BLaER1 treated with 17β-estradiol and CSF1 and Interleukin-3, amounts not matched to agents 10 nM and 100 nM (cell line): ENCODE results near the gene ANTKMT.
"Not testable (repeated sequence)": the region's sequence is repeated elsewhere in the genome, so short reads cannot be mapped to it uniquely, and the experiment has no call there.

Experiments used
- H3K27ac ChIP-seq, 11 experiments: shearing (Covaris generic); formaldehyde crosslinking; 2 replicates each; pipeline ENCODE4 v1.8.1; 2022
- H3K27me3 ChIP-seq, 11 experiments: shearing (Covaris generic); formaldehyde crosslinking; 2 replicates each; pipeline ENCODE4 v1.8.1; 2022
- H3K36me3 ChIP-seq, 11 experiments: shearing (Covaris generic); formaldehyde crosslinking; 2 replicates each; pipeline ENCODE4 v1.8.1; 2022
- H3K4me1 ChIP-seq, 10 experiments: shearing (Covaris generic); formaldehyde crosslinking; 2 replicates each; pipeline ENCODE4 v1.8.1; 2022
- H3K4me2 ChIP-seq, 11 experiments: shearing (Covaris generic); formaldehyde crosslinking; 2 replicates each; pipeline ENCODE4 v1.8.1; 2022
- H3K4me3 ChIP-seq, 10 experiments: shearing (Covaris generic); formaldehyde crosslinking; 2 replicates each; pipeline ENCODE4 v1.8.1; 2022
- H3K9ac ChIP-seq, 11 experiments: shearing (Covaris generic); formaldehyde crosslinking; 2 replicates each; pipeline ENCODE4 v1.8.1; 2022
- H3K9me3 ChIP-seq, 11 experiments: shearing (Covaris generic); formaldehyde crosslinking; replicated peaks in 1 of 11; 2 replicates each; pipeline ENCODE4 v1.8.1; 2022
- H4K20me1 ChIP-seq, 11 experiments: shearing (Covaris generic); formaldehyde crosslinking; 2 replicates each; pipeline ENCODE4 v1.8.1; 2022
- Cebpa-rat ChIP-seq, 11 experiments: shearing (Covaris generic); IDR thresholded peaks; 2 replicates each; pipeline ENCODE4 v1.8.1; 2022

Gene ANTKMT

DNA sequence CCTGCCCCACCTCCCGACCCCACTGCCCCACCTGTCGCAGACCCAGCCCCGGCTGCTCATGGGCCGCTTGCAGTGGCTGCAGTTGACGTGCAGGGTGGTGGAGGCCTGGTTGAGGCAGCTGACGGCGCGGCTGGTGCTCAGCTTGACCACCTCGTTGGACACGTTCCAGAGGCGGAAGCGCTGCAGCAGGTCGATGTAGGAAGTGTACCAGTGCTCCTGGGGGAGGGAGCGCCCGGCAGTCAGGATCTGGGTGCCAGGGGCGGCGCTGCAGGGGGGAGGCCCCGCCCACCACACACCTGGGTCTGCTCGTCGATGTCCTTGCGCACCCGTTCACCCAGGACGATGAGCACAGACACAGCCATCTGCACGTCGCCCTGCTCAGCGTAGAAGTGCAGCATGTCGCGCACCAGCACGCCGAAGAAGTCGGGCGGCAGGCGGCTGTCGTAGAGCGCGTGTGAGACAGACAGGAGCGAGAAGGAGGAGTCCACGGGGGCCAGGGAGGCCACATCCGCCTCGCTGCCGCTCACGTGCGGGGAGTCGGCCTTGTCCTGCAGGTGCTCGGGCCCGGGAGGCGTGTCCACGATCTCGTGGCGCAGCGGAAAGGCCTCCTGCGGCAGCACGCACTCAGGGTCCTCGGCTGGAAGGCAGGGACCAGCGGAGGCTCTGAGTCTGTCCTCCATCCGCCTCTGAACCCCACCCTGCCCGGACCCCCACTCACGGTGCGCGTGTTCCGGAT is 35.8 kb upstream of the ANTKMT start:
- peaks cover 26 to 55% (median 36%) of the 10 kb centered on the region in 11 experiments; a peak in 21 of 22 replicates for H4K20me1 ChIP-seq
- no peak overlapping the region for H3K27ac ChIP-seq
- peaks cover 52 to 75% (median 63%) of the 10 kb centered on the region in 10 experiments for H3K4me1 ChIP-seq
- H3K9ac ChIP-seq, result peak overlapping the region in 3 of 11 experiments; percentile 9 to 37 (median 36); a peak in 3 of 22 replicates
- H3K4me3 ChIP-seq, result peak overlapping the region in 3 of 10 experiments; percentile 11 to 96 (median 90); a peak in 3 of 20 replicates
- TF ChIP-seq Cebpa-rat (IDR thresholded peaks at IDR 0.05), result no peak
- H3K27me3 ChIP-seq, result no peaks in the 10 kb centered on the region
- H3K4me2 ChIP-seq, result peak overlapping the region; percentile 61 to 99 (median 98); a peak in 21 of 22 replicates
- H3K36me3 ChIP-seq, result peaks cover 33 to 60% (median 44%) of the 10 kb centered on the region in 11 experiments
- H3K9me3 ChIP-seq, result no peaks in the 10 kb centered on the region

- H3K4me3 ChIP-seq, result no peak overlapping the region
- H3K9ac ChIP-seq, result peak overlapping the region in 2 of 11 experiments; percentile 19 to 27; a peak in 1 of 22 replicates
- H3K36me3 ChIP-seq, result peaks cover 33 to 60% (median 44%) of the 10 kb centered on the region in 11 experiments
- peaks cover 0 to 3% (median 2%) of the 10 kb centered on the region in 11 experiments; a peak in 15 of 22 replicates for H3K27me3 ChIP-seq
- H3K9me3 ChIP-seq, result no peaks in the 10 kb centered on the region
- H3K4me2 ChIP-seq, result peak overlapping the region in 3 of 11 experiments; percentile 19 to 99 (median 95); a peak in 3 of 22 replicates
- H3K27ac ChIP-seq, result no peak overlapping the region
- H4K20me1 ChIP-seq, result peaks cover 24 to 49% (median 30%) of the 10 kb centered on the region in 11 experiments; a peak in 21 of 22 replicates
- H3K4me1 ChIP-seq, result peaks cover 55 to 82% (median 66%) of the 10 kb centered on the region in 10 experiments
- TF ChIP-seq Cebpa-rat (IDR thresholded peaks at IDR 0.05), result no peak
These were observed 35.0 kb upstream of the ANTKMT start for GRCh38 chr16:685967-686366.

DNA sequence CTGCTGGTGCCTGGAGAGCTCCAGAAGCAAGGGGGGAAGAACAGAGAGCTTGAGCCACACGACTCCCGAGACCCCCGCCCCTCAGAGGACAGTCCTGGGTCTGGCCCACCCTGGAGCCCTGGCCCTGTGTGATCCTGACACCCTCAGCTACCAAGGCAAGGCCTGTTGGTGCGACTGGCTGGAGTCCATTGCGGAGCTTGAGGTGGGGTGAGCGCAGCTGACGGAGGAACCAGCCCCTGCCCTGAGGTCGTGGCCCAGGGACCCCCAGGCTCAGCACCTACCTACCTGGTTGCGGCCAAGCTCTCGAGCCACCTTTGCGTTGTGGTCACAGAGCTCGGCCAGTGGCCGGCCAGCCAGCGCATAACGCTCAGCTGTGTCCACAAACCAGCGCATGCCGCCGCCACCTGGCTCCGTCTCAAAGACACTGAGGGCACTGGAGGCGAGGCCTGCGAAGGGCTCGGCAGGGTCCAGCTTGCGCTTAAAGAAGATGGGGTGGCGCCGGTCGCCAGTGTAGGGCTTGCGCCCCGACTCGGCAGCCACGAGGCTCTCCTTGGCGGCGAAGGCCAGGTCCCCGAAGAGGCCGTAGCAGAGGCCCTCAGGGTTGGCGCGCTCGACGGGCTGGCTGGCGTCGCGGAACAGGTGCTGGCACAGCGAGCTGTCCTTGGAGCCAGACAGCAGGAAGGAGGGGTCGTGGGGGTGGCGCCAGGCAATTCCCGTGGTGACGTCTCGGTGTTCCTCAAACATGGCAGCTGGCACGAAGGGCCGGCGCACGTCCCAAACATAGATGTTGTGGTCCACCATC is 34.3 kb upstream of the ANTKMT start:
- H3K9me3 ChIP-seq, result no peaks in the 10 kb centered on the region
- peaks cover 48 to 75% (median 59%) of the 10 kb centered on the region in 10 experiments for H3K4me1 ChIP-seq
- peak overlapping the region in 2 of 11 experiments; percentile 19 to 95; a peak in 1 of 22 replicates for H3K4me2 ChIP-seq
- no peak overlapping the region for H3K27ac ChIP-seq
- peaks cover 6 to 10% (median 9%) of the 10 kb centered on the region in 11 experiments; a peak in 21 of 22 replicates for H3K27me3 ChIP-seq
- H3K36me3 ChIP-seq, result peaks cover 27 to 55% (median 39%) of the 10 kb centered on the region in 11 experiments
- H3K4me3 ChIP-seq, result no peak overlapping the region
- peak overlapping the region in 1 of 11 experiments; percentile 19; a peak in 1 of 22 replicates for H3K9ac ChIP-seq
- H4K20me1 ChIP-seq, result peaks cover 17 to 42% (median 23%) of the 10 kb centered on the region in 11 experiments; a peak in 21 of 22 replicates
- TF ChIP-seq Cebpa-rat (IDR thresholded peaks at IDR 0.05), result no peak

DNA sequence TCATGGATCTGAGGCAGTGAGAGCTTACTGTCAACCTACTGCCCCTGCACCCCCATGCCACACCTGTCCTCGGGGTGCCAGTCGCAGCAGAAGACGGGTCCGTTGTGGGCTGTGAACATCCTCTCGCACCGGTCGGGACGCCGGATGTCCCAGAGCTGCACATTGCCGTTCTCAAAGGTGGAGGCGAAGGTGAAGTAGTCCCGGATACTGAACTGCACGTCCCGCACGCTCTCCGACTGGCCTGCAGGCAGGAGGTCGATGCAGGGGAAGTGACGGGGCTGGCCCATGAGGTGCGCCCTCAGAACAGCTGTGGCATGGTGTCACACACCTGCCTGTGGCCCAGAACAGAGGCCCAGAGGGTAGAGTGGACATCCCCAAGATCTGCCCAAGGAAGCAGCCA is 33.4 kb upstream of the ANTKMT start:
- TF ChIP-seq Cebpa-rat (IDR thresholded peaks at IDR 0.05), result no peak
- Histone ChIP-seq H3K4me1 (peaks cover 39 to 67% (median 51%) of the 10 kb centered on the region in 10 experiments), H3K9ac (0 out of 22 replicates have a peak overlapping the region, but pooled peaks of 2 of the 11 experiments have one; percentile 96), H3K27ac (no peak overlapping the region), H4K20me1 (peaks cover 8 to 34% (median 14%) of the 10 kb centered on the region in 11 experiments; a peak in 21 of 22 replicates), H3K27me3 (peaks cover 15 to 18% (median 17%) of the 10 kb centered on the region in 11 experiments), H3K9me3 (no peaks in the 10 kb centered on the region), H3K36me3 (peaks cover 19 to 46% (median 31%) of the 10 kb centered on the region in 11 experiments), H3K4me2 (no peak overlapping the region), H3K4me3 (no peak overlapping the region)

GRCh38 chr16:689175-689897 is 31.6 kb upstream of the ANTKMT start:
- Histone ChIP-seq H3K4me2 (peak overlapping the region; percentile 89 to 99 (median 98)), H4K20me1 (peaks cover 0 to 32% (median 9%) of the 10 kb centered on the region in 11 experiments; a peak in 11 of 22 replicates), H3K9me3 (no peaks in the 10 kb centered on the region), H3K4me1 (peaks cover 35 to 61% (median 44%) of the 10 kb centered on the region in 10 experiments), H3K36me3 (peaks cover 9 to 34% (median 19%) of the 10 kb centered on the region in 11 experiments; a peak in 20 of 22 replicates), H3K27me3 (peaks cover 33 to 37% (median 36%) of the 10 kb centered on the region in 11 experiments), H3K4me3 (peak overlapping the region; percentile 80 to 97 (median 86)), H3K27ac (peak overlapping the region; percentile 75 to 95 (median 89)), H3K9ac (peak overlapping the region; percentile 89 to 97 (median 94))
- TF ChIP-seq Cebpa-rat (IDR thresholded peaks at IDR 0.05), result no peak

DNA sequence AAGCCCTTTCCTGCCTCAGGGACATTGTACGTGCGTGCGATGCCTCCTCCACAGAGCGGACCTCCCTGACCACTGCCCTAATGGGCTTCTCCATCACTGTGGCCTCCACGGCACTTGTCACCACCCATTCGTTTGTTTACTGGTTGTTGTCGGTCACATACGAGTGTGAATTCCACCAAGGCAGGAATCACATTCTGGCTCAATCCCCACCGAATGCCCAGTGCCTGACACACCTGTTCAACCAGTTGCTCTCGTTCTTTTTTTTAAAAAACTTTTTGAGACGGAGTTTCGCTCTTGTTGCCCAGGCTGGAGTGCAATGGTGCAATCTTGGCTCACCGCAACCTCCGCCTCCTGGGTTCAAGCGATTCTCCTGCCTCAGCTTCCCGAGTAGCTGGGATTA is 29.7 kb upstream of the ANTKMT start:
- H3K27ac ChIP-seq, H3K9me3 ChIP-seq, H3K9ac ChIP-seq, H3K4me3 ChIP-seq: not testable (repeated sequence)
- H4K20me1 ChIP-seq, result peaks cover 0 to 42% (median 20%) of the 10 kb centered on the region in 11 experiments; a peak in 12 of 22 replicates
- peaks cover 40 to 60% (median 50%) of the 10 kb centered on the region in 10 experiments for H3K4me1 ChIP-seq
- peaks cover 9 to 20% (median 15%) of the 10 kb centered on the region in 11 experiments; a peak in 19 of 22 replicates for H3K36me3 ChIP-seq
- peaks cover 51 to 56% (median 55%) of the 10 kb centered on the region in 11 experiments for H3K27me3 ChIP-seq
- peak overlapping the region in 4 of 11 experiments; percentile 98 to 99 (median 98); a peak in 6 of 22 replicates for H3K4me2 ChIP-seq

DNA sequence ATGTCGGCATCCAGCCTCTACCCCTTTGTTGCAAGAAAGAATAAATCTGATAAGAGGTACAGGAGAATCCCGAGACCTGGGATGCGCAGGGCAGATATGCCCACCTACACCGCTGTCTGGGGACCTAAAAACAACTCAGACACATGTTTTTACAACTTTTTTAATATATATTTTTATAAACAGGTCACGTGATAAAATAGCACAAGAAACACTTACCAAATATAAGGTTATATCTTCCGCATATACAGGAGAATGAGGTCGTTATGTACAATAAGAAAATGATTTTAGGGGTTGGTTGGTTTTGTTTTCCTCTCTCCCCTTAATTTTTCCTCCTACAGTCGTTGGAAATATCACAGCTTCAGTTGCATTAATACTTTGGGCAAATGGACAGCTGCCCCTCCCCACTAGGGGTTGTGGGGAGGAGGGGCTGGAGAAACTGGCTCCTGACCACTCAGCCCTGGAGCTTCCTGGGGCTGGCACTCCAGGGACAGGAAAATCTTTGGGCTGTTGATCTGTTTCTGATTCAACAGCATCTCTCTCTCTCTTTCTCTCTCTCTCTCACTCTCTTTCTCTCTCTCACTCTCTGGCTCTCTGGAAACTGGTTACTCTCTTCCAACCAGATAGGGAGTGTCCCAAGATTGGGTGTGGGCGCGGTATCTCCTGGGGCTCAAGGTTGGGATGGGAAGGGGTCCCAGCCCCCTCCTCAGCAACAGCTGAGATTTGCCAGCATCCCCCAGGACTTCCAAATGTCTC is 28.4 kb upstream of the ANTKMT start:
- no peaks in the 10 kb centered on the region for H3K9me3 ChIP-seq
- H3K4me3 ChIP-seq, result no peak overlapping the region
- peaks cover 37 to 56% (median 50%) of the 10 kb centered on the region in 10 experiments for H3K4me1 ChIP-seq
- H3K27ac ChIP-seq, result no peak overlapping the region
- no peak overlapping the region for H3K4me2 ChIP-seq
- H3K9ac ChIP-seq, result no peak overlapping the region
- TF ChIP-seq Cebpa-rat (IDR thresholded peaks at IDR 0.05), result no peak
- H4K20me1 ChIP-seq, result peaks cover 0 to 36% (median 20%) of the 10 kb centered on the region in 11 experiments; a peak in 12 of 22 replicates
- peaks cover 0 to 7% (median 3%) of the 10 kb centered on the region in 11 experiments; a peak in 12 of 22 replicates for H3K36me3 ChIP-seq
- H3K27me3 ChIP-seq, result peaks cover 62 to 68% (median 67%) of the 10 kb centered on the region in 11 experiments
